NCI-H82 treated with DMSO at 0.1 percent for 48 hours (cell line): ENCODE results near the gene VAMP2.

Source experiments
- DNase-seq: peaks from one replicate; lab custom pipeline; 2025; ENCODE audit not compliant: unreplicated experiment; lab: John Stamatoyannopoulos, UW

Gene VAMP2

DNA sequence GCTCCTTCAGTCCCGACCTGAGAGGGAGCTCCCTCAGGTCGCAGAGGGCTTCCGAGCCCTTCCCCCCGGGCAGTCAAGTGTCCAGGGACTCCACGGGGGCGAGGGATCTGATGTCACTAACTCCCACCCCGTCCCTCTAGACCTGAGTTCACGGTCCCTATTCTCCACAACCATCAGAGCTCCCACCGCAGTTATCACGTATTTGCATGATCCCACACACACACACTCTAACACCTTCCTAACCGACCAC is 6.8 kb downstream of the VAMP2 start:
- DNase-seq = no peak

DNA sequence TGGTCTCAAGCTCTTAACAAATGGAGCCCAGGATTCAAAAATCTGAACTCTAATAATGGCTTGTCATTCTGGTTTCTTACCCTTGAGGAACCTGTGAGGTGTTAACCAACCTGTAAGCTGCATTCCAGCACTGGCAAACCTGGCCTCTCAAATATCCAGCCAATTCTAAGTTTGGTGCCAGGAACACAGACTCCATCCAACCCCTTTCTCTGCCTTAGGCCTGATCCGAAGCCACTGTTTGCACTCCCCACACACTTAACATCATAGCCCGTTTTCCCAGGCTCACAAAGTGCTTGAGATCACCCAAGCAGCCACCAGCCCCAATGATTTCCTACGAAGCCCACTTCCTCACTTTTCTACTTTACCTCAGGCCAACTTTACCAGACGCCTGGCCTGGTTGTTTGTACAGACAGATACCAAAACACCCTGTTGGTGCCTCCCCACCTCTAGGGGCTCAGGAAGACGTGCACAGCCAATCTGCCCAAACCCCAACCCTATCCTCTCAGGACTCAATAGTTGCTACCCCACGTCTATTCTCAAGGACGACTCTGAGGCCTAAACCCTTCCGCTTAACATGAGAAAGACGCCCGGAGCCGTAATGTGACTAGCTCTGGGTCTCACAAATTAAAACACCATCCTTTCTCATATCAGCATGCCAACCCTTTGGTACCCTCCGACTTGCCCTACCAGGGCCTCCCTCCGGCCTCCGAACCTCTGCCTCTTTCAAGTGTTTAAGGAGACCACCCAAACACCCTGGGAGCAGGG is 7.3 kb downstream of the VAMP2 start:
- no peak for DNase-seq

DNA sequence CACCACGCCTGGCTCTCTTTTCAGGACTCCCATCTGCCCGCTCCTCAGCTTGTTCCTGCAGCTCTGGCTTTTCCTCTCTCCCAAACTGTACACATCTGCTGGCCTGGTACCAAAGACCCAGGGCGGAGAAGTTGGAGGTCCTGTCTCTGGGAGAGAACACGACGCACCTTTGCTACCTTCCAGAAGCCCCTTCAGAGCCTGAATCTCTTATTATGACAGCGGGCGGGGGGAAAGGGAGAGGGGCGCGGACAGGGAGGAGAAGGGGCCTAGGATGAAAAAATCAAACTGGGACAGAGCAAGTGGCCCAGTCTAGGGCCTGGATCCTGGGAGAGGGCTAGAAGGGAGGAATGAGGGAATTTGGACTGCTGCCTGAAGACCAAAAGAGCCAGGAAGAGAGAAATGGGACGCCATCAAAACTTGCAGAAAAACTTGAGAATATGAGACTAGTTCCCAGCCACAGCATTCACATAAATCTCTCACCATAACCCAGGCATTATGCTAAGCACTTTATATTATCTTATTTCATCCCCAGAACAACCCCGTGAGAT is 8.1 kb downstream of the VAMP2 start:
- DNase-seq = no peak

DNA sequence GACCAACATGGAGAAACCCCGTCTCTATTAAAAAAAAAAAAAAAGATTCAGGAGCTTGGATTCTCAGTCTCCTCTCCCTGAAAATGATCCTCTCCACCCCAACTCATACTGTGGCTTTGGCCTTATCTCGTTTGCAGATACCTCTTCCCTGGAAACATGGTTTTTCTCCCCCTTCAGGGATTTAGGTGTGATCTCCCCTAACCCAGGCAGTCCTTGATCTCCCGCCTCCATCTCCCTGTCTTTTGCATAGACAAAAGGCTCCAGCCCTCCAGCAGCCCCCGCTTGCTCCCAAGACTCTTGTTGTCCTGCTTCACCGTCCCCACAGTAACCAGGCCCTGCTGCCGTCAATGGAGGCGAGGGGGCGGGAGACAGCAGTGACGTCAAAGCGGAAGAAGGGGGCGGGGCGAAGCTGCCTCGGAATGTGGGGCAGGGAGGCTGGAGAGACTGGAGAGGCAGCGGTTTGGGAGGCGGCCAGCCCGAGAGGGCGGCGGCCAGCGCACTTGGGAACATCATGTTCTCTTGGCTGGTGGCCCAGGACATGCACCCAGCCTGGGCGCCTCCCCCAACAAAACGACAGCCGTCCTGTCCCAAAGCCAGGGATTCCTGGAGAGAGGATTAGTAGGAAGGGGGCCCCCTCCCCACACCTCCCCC is 8.7 kb downstream of the VAMP2 start:
- DNase-seq = peak; percentile 96

DNA sequence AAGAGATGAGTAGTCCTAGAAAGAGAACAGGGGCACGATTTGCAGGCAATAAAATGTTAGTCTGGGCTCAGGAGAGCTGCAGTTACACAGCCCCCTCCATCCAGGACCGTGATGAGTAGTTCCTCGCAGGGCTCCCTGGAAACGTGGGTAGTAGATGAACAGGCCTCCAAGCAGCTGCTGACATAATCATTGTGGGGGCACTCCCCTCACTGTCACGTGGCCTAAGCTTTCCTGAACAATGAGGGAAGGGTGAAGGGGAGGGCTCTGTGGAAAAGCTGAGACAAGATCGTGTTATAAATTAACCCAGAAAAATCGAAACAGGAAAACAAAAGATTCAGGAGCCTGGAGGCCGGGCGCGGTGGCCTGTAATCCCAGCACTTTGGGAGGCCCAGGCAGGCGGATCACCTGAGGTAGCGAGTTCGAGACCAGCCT is 9.2 kb downstream of the VAMP2 start:
- peak; percentile 60 for DNase-seq

DNA sequence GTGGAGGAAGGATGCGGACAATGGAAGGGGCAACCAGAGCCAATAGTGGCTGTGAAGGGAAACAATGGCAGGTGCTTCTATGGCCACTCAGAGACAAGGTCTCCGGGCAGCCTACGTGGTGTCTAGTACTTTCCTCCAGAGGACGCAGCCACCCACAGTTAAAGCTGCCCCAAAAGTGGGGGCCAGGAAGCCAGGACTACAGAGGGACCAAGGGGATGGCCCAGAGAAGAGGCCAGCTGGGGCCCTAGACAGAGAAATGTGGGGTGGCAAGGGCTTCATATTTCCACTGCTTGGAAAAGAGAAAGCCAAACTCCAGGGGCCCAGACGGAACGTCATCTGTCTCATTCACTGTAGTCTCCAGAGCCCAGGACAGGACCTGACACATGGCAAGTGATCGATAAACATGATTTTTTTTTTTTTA is 9.7 kb downstream of the VAMP2 start:
- no peak for DNase-seq

DNA sequence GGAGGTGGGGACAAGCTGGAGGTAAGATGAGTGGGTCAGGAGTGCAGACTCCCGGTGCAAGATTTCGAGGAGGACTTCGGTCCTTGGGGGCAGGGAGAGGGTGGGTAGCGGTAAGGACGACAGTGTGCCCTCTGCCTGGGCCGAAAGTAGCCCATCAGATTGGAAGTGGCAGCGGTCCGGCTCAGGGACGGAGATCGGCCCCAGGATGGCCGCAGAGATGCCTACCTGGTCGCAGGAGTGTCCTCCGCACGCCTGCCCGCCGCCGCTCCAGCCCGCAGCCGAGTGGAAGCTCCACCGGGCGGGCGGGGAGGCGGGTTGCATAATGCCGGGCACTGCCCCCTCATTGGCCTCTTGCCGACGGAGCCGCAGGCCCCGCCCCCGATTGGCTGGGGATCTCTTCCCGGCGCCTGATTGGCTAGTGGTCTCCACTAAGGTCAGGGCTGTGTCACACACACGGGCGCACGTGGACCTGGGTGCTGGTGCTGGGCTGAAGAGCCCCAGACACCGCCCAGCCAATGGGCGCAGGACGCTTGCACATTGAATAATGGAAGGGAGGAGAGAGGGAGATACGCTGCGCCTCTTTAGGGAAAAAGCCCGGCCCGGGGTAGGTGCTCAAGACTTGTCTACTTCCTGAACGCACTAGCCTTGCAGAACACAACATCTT is 10.5 kb downstream of the VAMP2 start, which contains the start of gene PER1:
TSS of gene PER1 (minus strand) at position 293 of the 664 bp plus-strand sequence. CDS start 1,698 bp downstream, outside the sequence.
- peak; percentile 96 for DNase-seq

DNA sequence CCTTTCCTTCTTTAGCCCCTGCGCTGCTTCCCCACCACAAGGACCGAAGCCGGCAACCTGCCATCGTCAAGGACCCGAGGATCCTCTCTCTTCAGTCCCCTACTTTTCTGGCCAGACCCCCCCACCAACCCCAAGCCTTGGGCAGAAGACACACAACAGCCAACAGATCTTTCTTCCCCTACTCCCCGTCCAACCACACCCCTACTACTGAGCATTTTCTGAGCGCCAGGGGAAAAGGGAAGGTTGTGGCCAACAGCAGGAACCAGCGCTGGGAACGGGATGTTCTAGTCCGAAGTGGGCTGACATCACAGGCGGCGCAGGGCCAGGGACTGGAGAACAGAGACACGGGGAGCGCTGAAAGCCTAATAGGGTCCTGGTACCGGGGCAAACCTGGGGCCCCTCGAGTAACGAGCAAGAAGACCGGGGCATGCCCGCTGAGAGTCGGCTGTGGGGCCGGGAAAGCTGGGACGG is 11.1 kb downstream of the VAMP2 start:
- DNase-seq = no peak

DNA sequence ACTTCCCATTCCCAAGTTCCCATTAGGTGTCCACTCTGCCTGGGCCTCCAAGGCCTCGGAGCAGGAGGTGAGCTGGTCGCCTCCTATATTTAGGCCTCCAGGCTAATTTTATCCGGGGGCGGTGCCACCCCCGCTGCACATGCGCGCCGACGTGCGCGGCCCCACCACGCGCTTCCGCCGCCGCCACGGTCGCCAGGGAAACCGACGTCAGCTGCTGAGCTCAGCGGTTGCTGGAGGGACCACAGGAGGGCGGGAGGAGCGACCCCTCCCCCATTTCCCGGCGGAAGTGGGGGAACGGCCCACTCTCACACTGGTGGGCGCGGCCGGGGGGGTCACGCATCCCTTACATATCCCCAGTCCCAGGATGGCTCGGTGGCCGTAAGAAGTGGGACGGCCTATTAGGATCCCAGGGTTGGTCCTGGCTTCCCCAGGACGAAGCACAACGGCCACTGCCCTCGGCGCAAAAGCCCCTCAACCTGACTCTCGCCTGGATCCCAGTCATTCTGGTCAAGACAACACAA is 11.6 kb downstream of the VAMP2 start:
- DNase-seq = peak; percentile 51

DNA sequence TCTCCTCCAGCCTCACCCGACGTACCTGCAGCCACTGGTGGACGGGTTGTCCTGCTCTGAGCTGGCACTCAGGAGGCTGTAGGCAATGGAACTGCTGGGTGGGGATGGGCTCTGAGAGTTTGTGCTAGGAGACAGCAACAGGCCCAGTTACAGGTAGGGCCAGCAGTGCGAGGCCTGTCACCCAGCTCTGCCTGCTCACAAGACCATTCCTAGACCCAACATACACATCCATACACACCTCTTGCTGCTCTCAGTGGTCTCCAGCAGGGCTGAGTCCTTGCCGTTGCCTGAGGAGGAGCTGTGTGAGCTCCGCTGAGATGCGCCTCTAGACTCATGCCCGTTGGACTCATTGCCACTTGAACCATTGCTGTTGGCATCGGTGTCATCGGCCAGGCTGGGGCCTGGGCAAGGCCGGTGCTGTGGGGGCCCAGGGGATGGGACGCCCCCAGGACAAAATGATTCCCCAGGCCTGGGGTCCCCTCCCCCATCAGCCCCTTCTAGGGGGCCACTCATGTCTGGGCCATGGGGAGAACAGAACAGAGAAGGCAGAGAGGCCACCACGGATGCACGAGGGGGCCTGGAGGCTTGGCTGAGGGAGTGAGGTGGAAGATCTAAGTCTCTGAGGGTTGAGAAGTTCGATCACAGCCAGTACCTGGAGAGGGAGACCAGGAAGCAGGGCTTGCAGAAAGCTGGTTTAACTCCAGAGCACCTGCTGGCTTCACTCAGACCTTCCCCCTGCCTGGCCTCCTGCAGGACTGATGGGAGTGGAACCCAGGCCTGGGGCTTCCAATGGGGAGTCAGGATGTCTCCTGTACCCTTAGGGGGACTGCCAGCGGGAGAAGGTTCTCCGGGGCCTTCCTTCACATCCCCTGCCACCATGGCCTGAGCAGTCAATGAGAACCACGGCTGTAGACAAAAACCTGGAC is 12.3 kb downstream of the VAMP2 start:
- no peak for DNase-seq

DNA sequence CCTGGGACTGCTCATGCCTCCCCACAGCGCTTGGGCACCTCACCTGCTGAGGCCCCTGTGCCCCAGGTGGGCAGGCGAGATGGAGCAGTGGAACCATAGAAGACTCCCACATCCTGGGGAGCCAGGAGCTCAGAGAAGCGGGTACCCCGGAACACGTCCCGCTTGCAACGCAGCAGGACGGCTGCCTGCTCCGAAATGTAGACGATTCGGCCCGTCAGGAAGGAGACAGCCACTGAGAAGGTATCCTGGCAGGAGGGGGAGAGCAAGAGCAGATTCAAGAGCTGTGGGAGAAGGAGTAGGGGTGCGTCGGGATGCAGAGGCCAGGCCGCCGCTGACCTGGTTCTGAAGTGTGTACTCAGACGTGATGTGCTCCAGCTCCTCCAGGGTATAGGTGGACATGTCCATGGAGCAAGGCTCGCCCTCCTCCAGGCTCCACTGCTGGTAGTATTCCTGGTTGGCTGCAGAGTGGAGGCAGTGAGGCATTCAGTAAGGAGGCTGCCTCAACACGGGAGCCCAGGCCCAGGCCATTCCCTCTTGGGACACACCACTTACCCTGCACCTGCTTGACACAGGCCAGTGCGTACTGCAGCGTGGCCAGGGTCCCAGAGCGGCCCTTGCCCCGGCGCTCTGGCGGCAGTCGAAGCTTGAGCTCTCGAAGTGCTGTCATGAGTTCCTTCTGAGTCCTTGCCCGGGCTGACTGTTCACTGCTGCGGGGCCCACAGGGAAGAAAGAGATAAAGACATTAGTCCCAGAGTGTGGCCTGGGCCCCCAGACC is 13.1 kb downstream of the VAMP2 start:
- DNase-seq = no peak

DNA sequence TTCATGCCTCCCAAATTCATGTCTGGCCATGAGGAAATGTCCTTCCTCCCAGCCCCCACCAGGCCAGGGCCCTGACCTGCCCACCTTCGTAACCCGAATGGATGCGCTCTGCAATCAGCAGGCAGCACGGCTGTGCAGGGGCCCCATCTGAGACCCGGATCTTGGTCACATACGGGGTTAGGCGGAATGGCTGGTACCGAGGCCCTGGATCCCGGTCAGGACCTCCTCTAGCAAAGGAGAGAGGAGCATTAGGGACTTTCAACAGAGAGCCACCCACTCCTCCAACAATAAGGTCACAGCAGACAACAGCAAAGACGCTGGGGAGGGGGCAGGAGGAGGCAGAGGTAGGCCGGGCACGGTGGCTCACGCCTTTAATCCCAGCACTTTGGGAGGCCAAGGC is 14.2 kb downstream of the VAMP2 start:
- DNase-seq = no peak

DNA sequence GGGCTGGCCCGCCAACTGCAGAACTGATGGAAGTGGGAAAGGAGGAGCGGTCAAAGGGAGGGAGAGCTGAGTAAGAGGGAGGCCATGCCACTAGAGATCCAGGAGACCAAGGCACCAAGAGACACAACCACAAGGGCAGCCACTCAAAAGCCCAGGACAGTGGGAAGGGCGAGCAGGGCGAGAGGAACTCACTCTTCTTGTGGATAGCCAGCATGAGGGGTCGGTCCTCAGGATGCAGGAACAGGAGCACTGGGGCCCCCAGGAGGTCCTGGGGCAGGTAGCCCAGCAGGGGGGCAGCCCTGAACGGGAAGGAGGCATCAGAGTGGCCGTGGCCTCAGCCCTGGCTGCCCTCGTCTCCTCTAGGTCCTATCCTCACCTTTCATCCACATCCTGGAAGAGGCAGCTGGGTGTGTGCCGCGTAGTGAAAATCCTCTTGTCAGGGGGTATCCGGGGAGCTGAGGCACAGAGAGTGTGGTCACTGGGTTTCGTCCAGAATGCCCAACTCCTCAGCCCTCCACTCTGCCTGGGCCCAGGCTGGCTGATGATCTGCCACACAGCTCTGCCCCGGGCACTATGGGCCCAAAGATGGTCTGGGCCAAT is 14.8 kb downstream of the VAMP2 start:
- no peak for DNase-seq

DNA sequence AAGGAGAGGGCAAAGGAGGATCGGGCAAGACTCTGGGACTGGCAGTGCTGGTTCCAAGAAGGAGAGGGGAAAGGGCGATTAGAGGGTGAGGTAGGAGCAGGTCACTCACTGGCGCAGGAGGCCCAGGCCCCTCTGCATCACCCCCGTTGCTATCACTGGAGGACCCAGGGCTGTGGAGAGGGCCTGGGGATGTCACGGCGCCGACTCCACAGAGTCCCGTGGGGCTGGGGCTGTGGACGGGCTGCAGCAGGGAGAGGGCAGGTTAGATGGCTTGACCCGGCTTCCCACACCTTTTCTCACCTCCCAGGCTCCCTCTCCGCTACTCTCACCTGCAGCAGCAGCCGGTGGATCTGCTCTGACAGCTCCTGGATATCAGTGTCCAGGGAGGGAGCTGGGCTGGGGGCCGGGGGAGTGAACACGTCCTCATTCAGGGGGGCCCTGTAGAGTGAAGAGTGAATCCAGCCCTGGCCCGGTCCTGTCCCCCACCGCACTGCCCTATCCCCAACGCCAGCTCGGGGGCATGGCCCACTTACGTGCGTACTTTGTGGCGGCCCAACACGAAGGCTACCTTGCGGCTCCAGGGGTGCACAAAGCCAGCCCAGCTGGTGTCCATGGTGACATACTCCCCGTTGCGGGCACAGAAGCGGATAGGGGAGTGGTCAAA is 15.5 kb downstream of the VAMP2 start:
- no peak for DNase-seq

DNA sequence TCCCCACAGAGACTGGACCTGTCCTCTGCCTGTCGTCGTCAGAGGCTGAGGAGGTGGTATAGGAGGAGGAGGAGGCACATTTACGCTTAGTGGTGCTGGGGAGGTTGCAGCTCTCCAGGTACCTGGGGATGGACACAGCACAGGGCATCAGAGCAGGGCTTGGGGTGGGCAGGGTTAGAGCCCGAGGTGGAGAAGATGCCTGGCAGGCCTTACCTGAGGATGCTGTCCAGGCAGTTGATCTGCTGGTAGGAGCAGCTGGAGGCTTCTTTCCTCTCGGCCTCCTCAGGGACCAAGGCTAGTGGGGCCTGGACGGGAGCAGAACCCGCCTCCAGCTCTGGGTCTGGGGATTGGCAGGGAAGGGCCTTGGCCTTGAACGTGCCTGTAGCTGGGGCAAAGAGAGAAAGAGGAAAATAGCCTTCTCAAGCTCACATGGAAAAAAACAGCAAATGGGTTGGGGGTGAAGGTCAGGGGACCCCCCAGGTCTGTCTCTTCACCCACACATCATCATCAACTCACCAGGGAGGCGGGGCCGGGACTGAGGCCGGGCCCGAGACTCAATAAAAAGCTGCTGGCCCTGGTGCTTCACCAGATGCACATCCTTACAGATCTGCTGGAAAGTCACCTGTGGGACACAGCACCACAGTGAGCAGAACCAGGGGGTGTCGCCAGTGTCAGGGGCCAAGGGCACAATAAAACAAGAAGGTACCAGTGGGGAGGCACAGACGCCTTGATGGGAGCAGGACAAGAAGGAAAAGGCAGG is 16.2 kb downstream of the VAMP2 start:
- DNase-seq = no peak

DNA sequence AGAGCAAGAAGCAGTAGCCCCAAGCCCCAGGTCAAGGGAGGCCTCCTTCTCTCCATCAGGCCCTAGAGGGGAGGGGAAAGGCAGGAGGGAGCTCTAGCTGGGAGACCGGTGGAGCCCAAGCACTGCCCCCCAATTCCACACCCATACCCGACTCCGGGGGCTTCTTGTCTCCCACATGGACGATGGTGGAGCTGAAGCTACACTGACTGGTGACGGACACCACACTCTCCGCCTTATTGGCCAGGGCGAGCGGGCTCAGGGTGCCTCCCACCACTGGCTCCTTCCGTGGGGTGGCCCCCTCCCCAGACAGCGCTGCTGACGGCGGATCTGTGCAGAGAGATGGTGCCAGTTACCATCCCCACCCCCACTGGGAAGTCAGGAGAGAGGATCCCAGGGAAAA is 16.9 kb downstream of the VAMP2 start:
- no peak for DNase-seq

DNA sequence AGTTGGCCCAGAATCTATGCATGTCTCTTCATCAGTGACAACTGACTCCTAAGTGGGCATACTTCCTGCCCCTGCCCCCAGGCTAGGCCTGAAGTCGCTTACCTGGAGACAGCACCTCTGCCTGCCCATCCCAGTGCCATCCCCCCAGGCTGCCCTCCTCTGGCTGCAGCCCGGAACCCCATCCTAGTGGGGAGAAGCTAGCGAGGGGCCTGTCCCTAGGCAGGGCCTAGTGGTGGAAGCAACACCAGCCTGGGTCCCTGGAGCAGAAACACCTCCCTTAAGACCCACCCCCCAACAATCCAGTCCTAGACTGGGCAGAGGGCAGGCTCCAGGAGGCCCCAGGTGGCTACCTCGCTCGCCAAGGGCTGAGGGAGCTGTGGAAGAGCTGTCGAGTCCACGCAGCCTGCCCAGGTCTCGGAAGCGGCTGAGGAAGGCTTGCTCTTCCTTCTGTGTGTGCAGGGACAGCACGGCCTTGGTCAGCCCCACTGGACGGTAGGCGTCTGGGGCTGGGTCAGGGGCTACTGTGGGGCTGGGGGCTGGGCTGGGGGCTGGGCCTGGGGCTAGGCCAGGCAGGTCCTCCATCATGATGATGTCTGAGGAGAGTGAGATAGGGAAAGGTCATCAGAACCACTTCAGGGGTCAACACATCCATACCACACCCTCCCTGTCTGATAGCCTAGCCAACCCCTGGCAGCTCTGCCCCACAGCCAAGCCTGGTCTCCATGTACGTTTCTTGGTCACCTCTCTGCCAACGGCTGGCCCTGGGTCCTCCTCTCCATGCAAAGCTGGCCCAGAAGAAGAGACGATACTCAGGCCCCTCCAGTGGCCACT is 18.1 kb downstream of the VAMP2 start:
- no peak for DNase-seq
